ENCODE data around the gene SHMT1. TPM values are rescaled to one million over a fixed set of nuclear protein-coding genes. Genes with fewer than 3 reads are reported as not detected.
A peak's percentile ranks its signal among the peaks of the same experiment; 100 is the strongest.

SHMT1 gene
- polyA plus RNA-seq, 1 donor (not counting 4 experiments of a cell fraction or from before 2014, with no cell fraction given) = 15.7 TPM

- no peak for DNase-seq (ENCODE audit: low read depth, low spot score)
- H4K20me1 ChIP-seq (ENCODE audit: control insufficient read depth, extremely low read depth, insufficient read depth, low read length) = no peaks in the 10 kb centered on the region
- TF ChIP-seq EZH2 (IDR thresholded peaks at IDR 0.05; ENCODE audit: low read length) (no peak), CTCF (optimal IDR thresholded peaks at IDR 0.05 in 1 of 3, IDR thresholded peaks at IDR 0.05 in 1 of 3, conservative IDR thresholded peaks at IDR 0.05 in 1 of 3; ENCODE audit: extremely low read depth in 1 of 3, insufficient read depth in 2 of 3, low read length in 3 of 3) (no peak)
- no peak overlapping the region for H3K27ac ChIP-seq (ENCODE audit: control insufficient read depth, insufficient read depth, low read length)
- no peak overlapping the region for H3K4me2 ChIP-seq (ENCODE audit: control insufficient read depth, extremely low read depth, insufficient read depth, low read depth, low read length)
- no peak overlapping the region for H3K9ac ChIP-seq (ENCODE audit: control insufficient read depth, extremely low read depth, insufficient read depth, low read length)
- H3K27me3 ChIP-seq (ENCODE audit: control insufficient read depth, extremely low read depth, insufficient read depth, low read length) = peaks cover 28% of the 10 kb centered on the region
- no peaks in the 10 kb centered on the region for H3K9me3 ChIP-seq (ENCODE audit: control insufficient read depth, low read depth, low read length)
- dilution Hi-C loops (cut with MboI; ENCODE audit: extremely low pct_ligation_motif_present, low sequenced_read_pairs) = no loop called here
- H3K9me1 ChIP-seq (ENCODE audit: control insufficient read depth, extremely low read depth, insufficient read depth, low read length) = no peaks in the 10 kb centered on the region
- no peak overlapping the region for H3K4me3 ChIP-seq (ENCODE audit: control insufficient read depth in 2 of 3, extremely low read depth in 1 of 3, insufficient read depth in 2 of 3, low read depth in 1 of 3, low read length in 3 of 3)
- H2AFZ ChIP-seq (ENCODE audit: control insufficient read depth, low read length) = no peak overlapping the region
- no peaks in the 10 kb centered on the region for H3K36me3 ChIP-seq (ENCODE audit: control insufficient read depth in 2 of 2, extremely low read depth in 1 of 2, insufficient read depth in 2 of 2, low read length in 2 of 2)
- no peak for FAIRE-seq
- H3K79me2 ChIP-seq (ENCODE audit: control insufficient read depth, insufficient read depth, low read length) = no peaks in the 10 kb centered on the region
- peaks cover 13% of the 10 kb centered on the region for H3K4me1 ChIP-seq (ENCODE audit: control insufficient read depth, extremely low read depth, insufficient read depth, low read length)
These were observed 19.2 kb upstream of the SHMT1 start for GRCh38 chr17:18382441-18383078.

- DNase-seq (ENCODE audit: low read depth, low spot score) = no peak
- Histone ChIP-seq H3K4me1 (ENCODE audit: control insufficient read depth, extremely low read depth, insufficient read depth, low read length) (peaks cover 19% of the 10 kb centered on the region), H3K79me2 (ENCODE audit: control insufficient read depth, insufficient read depth, low read length) (no peaks in the 10 kb centered on the region), H2AFZ (ENCODE audit: control insufficient read depth, low read length) (no peak overlapping the region), H3K27me3 (ENCODE audit: control insufficient read depth, extremely low read depth, insufficient read depth, low read length) (peaks cover 28% of the 10 kb centered on the region), H3K4me2 (ENCODE audit: control insufficient read depth, extremely low read depth, insufficient read depth, low read depth, low read length) (no peak overlapping the region), H4K20me1 (ENCODE audit: control insufficient read depth, extremely low read depth, insufficient read depth, low read length) (no peaks in the 10 kb centered on the region), H3K9me1 (ENCODE audit: control insufficient read depth, extremely low read depth, insufficient read depth, low read length) (no peaks in the 10 kb centered on the region), H3K9ac (ENCODE audit: control insufficient read depth, extremely low read depth, insufficient read depth, low read length) (no peak overlapping the region), H3K4me3 (ENCODE audit: control insufficient read depth in 2 of 3, extremely low read depth in 1 of 3, insufficient read depth in 2 of 3, low read depth in 1 of 3, low read length in 3 of 3) (no peak overlapping the region), H3K9me3 (ENCODE audit: control insufficient read depth, low read depth, low read length) (no peaks in the 10 kb centered on the region), H3K27ac (ENCODE audit: control insufficient read depth, insufficient read depth, low read length) (no peak overlapping the region), H3K36me3 (ENCODE audit: control insufficient read depth in 2 of 2, extremely low read depth in 1 of 2, insufficient read depth in 2 of 2, low read length in 2 of 2) (no peaks in the 10 kb centered on the region)
- no peak for TF ChIP-seq EZH2 (IDR thresholded peaks at IDR 0.05; ENCODE audit: low read length)
- TF ChIP-seq CTCF (optimal IDR thresholded peaks at IDR 0.05 in 1 of 3, IDR thresholded peaks at IDR 0.05 in 1 of 3, conservative IDR thresholded peaks at IDR 0.05 in 1 of 3; ENCODE audit: extremely low read depth in 1 of 3, insufficient read depth in 2 of 3, low read length in 3 of 3) = no peak
- FAIRE-seq = peak; percentile 29
- dilution Hi-C loops (cut with MboI; ENCODE audit: extremely low pct_ligation_motif_present, low sequenced_read_pairs) = no loop called here
These were observed 18.5 kb upstream of the SHMT1 start for GRCh38 chr17:18381953-18382245.
